Heart left ventricle (tissue), 16 donors: Measurements from ENCODE around the gene PASK. TPM values are rescaled to one million over a fixed set of nuclear protein-coding genes. Genes with fewer than 3 reads are reported as not detected.
A peak's percentile ranks its signal among the peaks of the same experiment; 100 is the strongest.
"Not testable (repeated sequence)": the region's sequence is repeated elsewhere in the genome, so short reads cannot be mapped to it uniquely, and the experiment has no call there.

Experiments
- ATAC-seq, 4 donors: fragments of 200-7000 bp; cut with Tn5 transposase; one replicate each; pipeline ENCODE4 v1.9.1; 2020 to 2022; ENCODE audit warnings: moderate library complexity in 4 of 4, mild to moderate bottlenecking in 3 of 4, moderate number of reproducible peaks in 1 of 4
- DNase-seq, 5 donors: peaks; one replicate each; pipeline ENCODE4 v3.0.0-alpha.2; 2020
- H3K27ac ChIP-seq, 12 donors: fragments of 200-600 bp; sonication (generic) in 4 of 12; one replicate each; pipeline versions ENCODE4 v1.5.0 to v1.8.0; 2016 to 2022; ENCODE audit warnings: mild to moderate bottlenecking in 2 of 12
- H3K27me3 ChIP-seq, 9 donors: fragments of 200-600 bp; sonication (generic) in 2 of 9; one replicate each; pipeline versions ENCODE4 v1.5.1 to v1.8.0; 2016 to 2022; ENCODE audit warnings: mild to moderate bottlenecking in 3 of 9
- H3K36me3 ChIP-seq, 9 donors: fragments of 200-600 bp; sonication (generic) in 2 of 9; one replicate each; pipeline versions ENCODE4 v1.5.0 to v1.8.0; 2018 to 2022; ENCODE audit warnings: mild to moderate bottlenecking in 2 of 9
- H3K4me1 ChIP-seq, 12 donors: fragments of 200-600 bp; sonication (generic) in 4 of 12; one replicate each; pipeline versions ENCODE4 v1.5.0 to v1.8.0; 2016 to 2022; ENCODE audit warnings: mild to moderate bottlenecking in 3 of 12
- H3K4me3 ChIP-seq, 12 donors: fragments of 200-600 bp; sonication (generic) in 4 of 12; one replicate each; pipeline versions ENCODE4 v1.5.0 to v1.8.0; 2017 to 2022; ENCODE audit warnings: mild to moderate bottlenecking in 9 of 12, moderate library complexity in 4 of 12
- H3K9me3 ChIP-seq, 12 donors: fragments of 200-600 bp; sonication (generic) in 4 of 12; one replicate each; pipeline versions ENCODE4 v1.5.0 to v1.8.0; 2016 to 2022; ENCODE audit warnings: mild to moderate bottlenecking in 1 of 12
- POLR2A ChIP-seq, 2 donors: fragments of 450-650 bp; IDR thresholded peaks; one replicate each; pipeline ENCODE4 v1.6.1; 2017; ENCODE audit warnings: antibody characterized with exemption in 2 of 2, mild to moderate bottlenecking in 2 of 2, moderate library complexity in 2 of 2
- WGBS, 4 donors: extraction: QIAGEN DNeasy Blood & Tissue Kit in 2 of 4; methylation state at CpG; one replicate each; pipeline versions ENCODE4 v1.1.5 to v1.1.7; 2013 to 2018; 5-methylcytosine and 5-hydroxymethylcytosine counted together
- intact Hi-C, 10 donors: fragments of 100-400 bp; cut with DNase I; formaldehyde crosslinking; loops; one replicate each; pipeline versions ENCODE4 v1.11.1 to v1.14.2; 2022
- polyA plus RNA-seq, 2 donors: library from polyadenylated mRNA; stranded (reverse); fragments of 200-250 nt; gene quantifications; one replicate each; pipeline ENCODE4 v1.2.3, GENCODE V29; 2013
- total RNA-seq, 9 donors: library from RNA; depleted of rRNA in 2 of 9; stranded (reverse); fragments of >200 nt in 2 of 9; fragmentation: NEBNext Ultra II Directional in 3 of 9; extraction: Animal tissue kit (Norgen Biotek cat#: 25700) in 3 of 9; gene quantifications; one replicate each; pipeline versions ENCODE4 v1.1.0 to v1.2.4, GENCODE V29; 2016 to 2023
- TF ChIP-seq, protein P1 (sequence below), 12 donors: fragments of 200-600 bp; sonication (generic) in 4 of 12; IDR thresholded peaks; one replicate each; pipeline versions ENCODE4 v1.5.0 to v1.8.0; 2018 to 2022; ENCODE audit warnings: antibody characterized with exemption in 12 of 12, mild to moderate bottlenecking in 5 of 12
- donor health status: ischemic (EF 13 %, LVEDD 7.1; RV severe dilation, severe dysfunction).
- donor health status: healthy with polysubstance abuse.
- donor health status: DM: no; HTN: yes; CAD: no.
- donor health status: DM: no; HTN: no; CAD: no.
- donor health status: ischemic (EF 25% LVEDD 6.9; RV normal size, moderate dysfunction).
- donor health status: ischemic (EF 25% LVEDD 5.7; RV mildly dilated, moderate dysfunction).
- donor health status: healthy.
- donor health status: DM: yes; HTN: yes; CAD: no.
- donor health status: ischemic (EF 35%, LVEDD 5.7; RV mildly dilated, moderate dysfunction).
- donor health status: nonischemic (EF 11% LVEDD 7.7; RV severe dilation, severe dysfunction).
- donor health status: DM: yes; HTN: yes; CAD: no.
- donor health status: PGD.
- donor health status: ischemic (EF 29% LVEDD 5.4; RV normal size, mild dysfunction).
- donor health status: nonischemic (EF 23%, LVEDD 6.1; RV moderate dilation, normal function).

PASK gene
- total and polyA plus RNA-seq, 11 donors, result 0.60 to 6.3 (median 1.6) TPM

DNA sequence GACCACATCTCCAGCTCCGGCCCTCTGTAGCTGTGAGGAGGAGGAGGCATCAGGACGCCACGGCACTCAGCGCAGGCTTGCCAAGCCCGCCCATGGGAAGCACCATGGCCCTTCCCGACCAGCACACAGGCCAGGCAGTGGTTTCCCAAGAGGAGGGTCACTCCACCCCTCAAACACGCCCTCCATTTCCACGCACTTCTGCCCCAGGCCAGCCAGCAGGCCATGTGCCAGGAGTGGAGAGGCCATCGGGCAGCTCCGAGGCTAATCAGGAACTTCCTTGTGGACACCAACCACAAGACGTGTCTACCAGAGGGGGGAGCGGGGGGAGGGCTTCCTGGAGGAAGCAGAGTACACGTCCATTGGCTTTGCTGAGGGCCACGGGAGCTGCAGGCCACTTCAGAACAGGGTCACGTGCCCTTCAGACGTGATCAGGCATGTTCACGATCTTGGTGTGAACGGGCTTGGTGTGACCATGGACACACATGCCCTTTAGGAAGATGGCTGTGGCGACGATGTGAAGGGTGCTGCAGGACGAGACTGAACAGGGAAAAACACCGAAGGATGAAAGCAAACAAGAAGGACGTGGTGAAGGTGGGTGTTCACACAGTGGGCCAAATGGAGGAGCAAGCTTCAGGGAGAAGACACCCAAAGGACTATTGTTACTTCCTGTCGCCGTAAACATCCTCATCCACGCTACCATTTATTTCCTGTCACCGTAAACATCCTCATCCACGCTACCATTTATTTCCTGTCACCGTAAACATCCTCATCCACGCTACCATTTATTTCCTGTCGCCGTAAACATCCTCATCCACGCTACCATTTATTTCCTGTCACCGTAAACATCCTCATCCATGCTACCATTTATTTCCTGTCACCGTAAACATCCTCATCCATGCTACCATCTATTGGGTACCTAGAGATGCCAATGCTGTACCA lies 40.7 kb downstream of the PASK start:
- TF ChIP-seq, protein P1, sequence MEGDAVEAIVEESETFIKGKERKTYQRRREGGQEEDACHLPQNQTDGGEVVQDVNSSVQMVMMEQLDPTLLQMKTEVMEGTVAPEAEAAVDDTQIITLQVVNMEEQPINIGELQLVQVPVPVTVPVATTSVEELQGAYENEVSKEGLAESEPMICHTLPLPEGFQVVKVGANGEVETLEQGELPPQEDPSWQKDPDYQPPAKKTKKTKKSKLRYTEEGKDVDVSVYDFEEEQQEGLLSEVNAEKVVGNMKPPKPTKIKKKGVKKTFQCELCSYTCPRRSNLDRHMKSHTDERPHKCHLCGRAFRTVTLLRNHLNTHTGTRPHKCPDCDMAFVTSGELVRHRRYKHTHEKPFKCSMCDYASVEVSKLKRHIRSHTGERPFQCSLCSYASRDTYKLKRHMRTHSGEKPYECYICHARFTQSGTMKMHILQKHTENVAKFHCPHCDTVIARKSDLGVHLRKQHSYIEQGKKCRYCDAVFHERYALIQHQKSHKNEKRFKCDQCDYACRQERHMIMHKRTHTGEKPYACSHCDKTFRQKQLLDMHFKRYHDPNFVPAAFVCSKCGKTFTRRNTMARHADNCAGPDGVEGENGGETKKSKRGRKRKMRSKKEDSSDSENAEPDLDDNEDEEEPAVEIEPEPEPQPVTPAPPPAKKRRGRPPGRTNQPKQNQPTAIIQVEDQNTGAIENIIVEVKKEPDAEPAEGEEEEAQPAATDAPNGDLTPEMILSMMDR (IDR thresholded peaks at IDR 0.05), result no peak
- Histone ChIP-seq H3K4me3 (no peak overlapping the region), H3K4me1 (peaks cover 0 to 1% (median 0%) of the 10 kb centered on the region in 12 donors), H3K27ac (peak overlapping the region in 1 of 12 donors; percentile 21), H3K36me3 (no peaks in the 10 kb centered on the region), H3K9me3 (no peaks in the 10 kb centered on the region), H3K27me3 (no peaks in the 10 kb centered on the region)
- intact Hi-C loops, result loop anchor here in 2 of 10 donors (5.0 to 10.0 kb wide), 2 partner anchors 39 to 106 kb away; partner anchors contain the start of gene PASK (in 2 of the 2)
- DNase-seq, result peak in 1 of 5 donors; percentile 42
- ATAC-seq, result no peak
- 76 to 81% (median 79%) methylated on average over 33 to 35 of the region's 35 CpGs for WGBS, 4 donors

DNA sequence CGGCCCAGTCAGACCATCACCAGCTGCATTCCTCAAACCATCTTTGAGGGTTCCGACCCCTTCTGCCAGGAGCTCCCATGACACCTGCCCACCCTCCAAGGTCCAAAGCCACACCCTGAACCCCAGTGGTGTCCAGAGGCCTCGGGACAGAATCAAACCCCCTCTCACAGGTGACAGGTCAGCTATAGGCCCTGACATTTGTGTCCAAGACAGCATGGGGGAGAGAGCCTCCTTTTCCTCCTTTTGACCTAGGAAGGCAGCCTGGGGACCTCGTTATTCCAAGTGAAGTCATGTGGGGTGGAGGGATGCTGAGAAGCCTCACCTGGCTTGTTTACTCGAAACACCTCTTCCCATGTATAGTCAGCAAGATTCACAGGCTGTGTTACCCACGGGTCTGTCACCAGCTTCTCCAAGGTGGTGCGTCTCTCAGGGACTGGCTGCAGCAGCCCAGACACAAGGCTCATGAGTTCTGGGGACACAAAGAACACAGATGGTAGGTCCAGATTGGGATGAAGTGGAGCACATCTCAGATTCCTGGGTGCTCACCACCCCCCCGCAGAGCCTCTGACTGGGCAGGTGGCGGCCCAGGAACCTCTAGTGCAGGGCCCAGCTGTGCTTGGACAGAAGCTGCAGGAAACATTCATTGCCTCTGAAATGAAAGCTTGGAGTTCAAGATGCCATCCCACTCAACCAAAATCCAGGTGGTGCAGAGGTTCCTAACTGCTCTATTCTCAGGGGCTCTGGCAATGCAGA lies 42.1 kb downstream of the PASK start:
- Histone ChIP-seq H3K27me3 (no peaks in the 10 kb centered on the region), H3K27ac (no peak overlapping the region), H3K36me3 (no peaks in the 10 kb centered on the region), H3K4me3 (no peak overlapping the region), H3K4me1 (peaks cover 0 to 10% (median 7%) of the 10 kb centered on the region in 12 donors), H3K9me3 (no peaks in the 10 kb centered on the region)
- WGBS, 4 donors, result 91 to 95% (median 93%) methylated on average over 8 to 9 of the region's 9 CpGs
- intact Hi-C loops, result loop anchor here in 2 of 10 donors (5.0 to 10.0 kb wide), 2 partner anchors 40 to 108 kb away; partner anchors contain the start of gene PASK (in 2 of the 2)
- DNase-seq, result no peak
- no peak for ATAC-seq
- TF ChIP-seq, protein P1 (IDR thresholded peaks at IDR 0.05), result no peak
- no peak for TF ChIP-seq POLR2A (IDR thresholded peaks at IDR 0.05)

DNA sequence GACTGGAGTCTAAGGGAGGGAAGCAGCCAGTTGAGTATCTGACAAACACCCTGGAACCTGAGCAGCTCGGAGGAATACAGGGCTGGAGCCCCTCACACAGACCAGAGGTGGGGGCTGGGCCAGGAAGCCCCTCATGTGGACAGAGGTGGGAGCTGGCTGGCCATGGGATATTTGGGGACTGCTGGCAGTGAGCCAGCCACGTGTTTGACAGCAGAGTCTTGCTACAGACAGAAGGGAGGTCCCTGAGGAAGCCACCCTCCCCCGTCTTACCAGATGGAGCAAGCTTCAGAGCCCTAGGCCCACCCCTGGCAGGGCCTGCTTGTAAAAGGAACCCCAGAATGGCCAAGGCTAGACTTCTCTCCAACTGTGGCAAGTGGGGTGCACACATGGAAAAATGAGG lies 43.6 kb downstream of the PASK start:
- Histone ChIP-seq H3K4me1 (peaks cover 5 to 20% (median 16%) of the 10 kb centered on the region in 12 donors), H3K27ac (no peak overlapping the region), H3K27me3 (no peaks in the 10 kb centered on the region), H3K9me3 (no peaks in the 10 kb centered on the region), H3K36me3 (no peaks in the 10 kb centered on the region), H3K4me3 (no peak overlapping the region)
- 43 to 50% (median 46%) methylated on average over 3 of the region's 3 CpGs for WGBS, 4 donors
- no peak for TF ChIP-seq POLR2A (IDR thresholded peaks at IDR 0.05)
- TF ChIP-seq, protein P1 (IDR thresholded peaks at IDR 0.05), result no peak
- intact Hi-C loops, result loop anchor here in 2 of 10 donors (5.0 to 10.0 kb wide), 2 partner anchors 42 to 109 kb away; partner anchors contain the start of gene PASK (in 2 of the 2)
- DNase-seq (no peak), ATAC-seq (no peak)

DNA sequence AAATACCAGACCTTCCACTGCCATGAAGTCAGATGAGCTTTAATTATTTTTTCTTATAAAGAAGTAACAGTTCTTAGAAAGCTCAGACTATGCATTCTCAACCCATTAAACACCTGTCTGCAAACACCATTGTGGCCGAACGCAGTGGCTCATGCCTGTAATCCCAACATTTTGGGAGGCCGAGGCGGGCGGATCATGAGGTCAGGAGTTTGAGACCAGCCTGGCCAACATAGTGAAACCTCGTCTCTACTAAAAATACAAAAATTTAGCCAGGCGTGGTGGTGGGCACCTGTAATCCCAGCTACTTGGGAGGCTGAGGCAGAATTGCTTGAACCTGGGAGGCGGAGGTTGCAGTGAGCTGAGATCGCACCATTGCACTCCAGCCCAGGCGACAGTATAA lies 44.7 kb downstream of the PASK start:
- not testable (repeated sequence) for DNase-seq, H3K36me3 ChIP-seq, H3K4me3 ChIP-seq, ATAC-seq, H3K27me3 ChIP-seq, H3K27ac ChIP-seq, H3K9me3 ChIP-seq
- 94 to 97% (median 95%) methylated on average over 10 of the region's 10 CpGs for WGBS, 4 donors
- intact Hi-C loops, result loop anchor here in 3 of 10 donors (5.0 to 10.0 kb wide), 3 partner anchors 43 to 110 kb away; partner anchors contain the start of gene PASK (in 2 of the 3)
- H3K4me1 ChIP-seq, result peaks cover 5 to 26% (median 17%) of the 10 kb centered on the region in 12 donors
